HEK293 (cell line): ENCODE data around the gene FTCD.

ENCODE experiments used
- CTCF ChIA-PET: fragments of 350-600 bp; formaldehyde crosslinking; extraction: SDS; loops from one replicate; lab custom pipeline; 2021; ENCODE audit warnings: antibody characterized with exemption; lab: Yijun Ruan, JAX
- POLR2A ChIA-PET: fragments of 300-600 bp; formaldehyde crosslinking; extraction: SDS; loops from one replicate; lab custom pipeline; 2020; ENCODE audit warnings: antibody characterized with exemption, inconsistent platforms; lab: Yijun Ruan, JAX
- H3K27ac ChIP-seq: fragments of 200-500 bp; sonication (Bioruptor generic); 2 replicates; pipeline ENCODE4 v1.5.1; 2014; ENCODE audit warnings: low read depth, low read length, control low read depth, inconsistent platforms; ENCODE audit errors: extremely low read depth
- H3K36me3 ChIP-seq, 2 experiments: fragments of 200-500 bp in 1 of 2; sonication (Bioruptor generic) in 1 of 2; 1 replicate in 1 of 2; 2 replicates in 1 of 2; pipeline ENCODE4 v1.5.1; 2014 to 2017; ENCODE audit warnings: inconsistent platforms in 2 of 2, low read length in 2 of 2; ENCODE audit not compliant: control insufficient read depth in 2 of 2, insufficient read depth in 1 of 2
- H3K4me1 ChIP-seq: fragments of 200-500 bp; sonication (Bioruptor generic); 2 replicates; pipeline ENCODE4 v1.5.1; 2014; ENCODE audit warnings: mild to moderate bottlenecking, low read length, inconsistent platforms; ENCODE audit not compliant: control insufficient read depth, insufficient read depth
- H3K4me3 ChIP-seq: 2 replicates; pipeline ENCODE4 v1.5.1; 2011; ENCODE audit warnings: low read depth, mild to moderate bottlenecking, control low read depth, low read length, moderate library complexity
- H3K9me3 ChIP-seq: fragments of 200-500 bp; sonication (Bioruptor generic); 2 replicates; pipeline ENCODE4 v1.5.1; 2014; ENCODE audit warnings: low read depth, low read length, inconsistent platforms; ENCODE audit not compliant: control insufficient read depth, insufficient read depth
- BCL11A ChIP-seq: fragments of 450-650 bp; formaldehyde crosslinking; IDR thresholded peaks from 2 replicates; pipeline ENCODE4 v1.5.1; 2016; ENCODE audit warnings: low read depth, missing biosample characterization, missing genetic modification characterization
- GLIS1 ChIP-seq: fragments of 450-650 bp; formaldehyde crosslinking; IDR thresholded peaks from 2 replicates; pipeline ENCODE4 v1.5.1; 2016; ENCODE audit warnings: missing biosample characterization, missing genetic modification characterization
- GLIS2 ChIP-seq: fragments of 450-650 bp; formaldehyde crosslinking; IDR thresholded peaks from 2 replicates; pipeline ENCODE4 v1.5.1; 2016; ENCODE audit warnings: missing biosample characterization, missing genetic modification characterization
- OVOL3 ChIP-seq: fragments of 450-650 bp; formaldehyde crosslinking; IDR thresholded peaks from 2 replicates; pipeline ENCODE4 v1.5.1; 2016; ENCODE audit warnings: missing biosample characterization, missing genetic modification characterization
- PRDM1 ChIP-seq: fragments of 450-650 bp; formaldehyde crosslinking; IDR thresholded peaks from 2 replicates; pipeline ENCODE4; 2016; ENCODE audit warnings: missing biosample characterization, missing genetic modification characterization
- RBAK ChIP-seq: fragments of 450-650 bp; formaldehyde crosslinking; IDR thresholded peaks from 2 replicates; pipeline ENCODE4 v1.5.1; 2016; ENCODE audit warnings: missing biosample characterization, missing genetic modification characterization
- REPIN1 ChIP-seq: fragments of 450-650 bp; formaldehyde crosslinking; IDR thresholded peaks from 2 replicates; pipeline ENCODE4 v1.5.1; 2017; ENCODE audit warnings: missing biosample characterization, missing genetic modification characterization, low read depth
- SP2 ChIP-seq: fragments of 450-650 bp; formaldehyde crosslinking; IDR thresholded peaks from 2 replicates; pipeline ENCODE4 v1.5.1; 2016; ENCODE audit warnings: missing biosample characterization, missing genetic modification characterization
- TSHZ1 ChIP-seq: fragments of 450-650 bp; formaldehyde crosslinking; IDR thresholded peaks from 2 replicates; pipeline ENCODE4 v1.5.1; 2016; ENCODE audit warnings: missing biosample characterization, missing genetic modification characterization, borderline replicate concordance
- ZBTB10 ChIP-seq: fragments of 450-650 bp; formaldehyde crosslinking; IDR thresholded peaks from 2 replicates; pipeline ENCODE4 v1.5.1; 2016; ENCODE audit warnings: missing biosample characterization, missing genetic modification characterization
- ZBTB7A ChIP-seq: fragments of 450-650 bp; formaldehyde crosslinking; IDR thresholded peaks from 2 replicates; pipeline ENCODE4 v1.5.1; 2016; ENCODE audit warnings: low read depth, missing biosample characterization, missing genetic modification characterization
- ZNF133 ChIP-seq: fragments of 450-650 bp; formaldehyde crosslinking; IDR thresholded peaks from 2 replicates; pipeline ENCODE4 v1.5.1; 2016; ENCODE audit warnings: missing biosample characterization, missing genetic modification characterization
- ZNF138 ChIP-seq: fragments of 450-650 bp; formaldehyde crosslinking; IDR thresholded peaks from 2 replicates; pipeline ENCODE4 v1.5.1; 2016; ENCODE audit warnings: missing biosample characterization, missing genetic modification characterization, borderline replicate concordance
- ZNF146 ChIP-seq: fragments of 450-650 bp; formaldehyde crosslinking; IDR thresholded peaks from 2 replicates; pipeline ENCODE4 v1.5.1; 2016; ENCODE audit warnings: missing biosample characterization, missing genetic modification characterization
- ZNF248 ChIP-seq: fragments of 450-650 bp; formaldehyde crosslinking; IDR thresholded peaks from 2 replicates; pipeline ENCODE4 v1.5.1; 2017; ENCODE audit warnings: missing biosample characterization, missing genetic modification characterization
- ZNF324 ChIP-seq: fragments of 450-650 bp; formaldehyde crosslinking; IDR thresholded peaks from 2 replicates; pipeline ENCODE4 v1.5.1; 2016; ENCODE audit warnings: missing biosample characterization, missing genetic modification characterization
- ZNF549 ChIP-seq: fragments of 450-650 bp; IDR thresholded peaks from 2 replicates; pipeline ENCODE4 v1.5.1; 2018; ENCODE audit warnings: missing biosample characterization, missing genetic modification characterization, mild to moderate bottlenecking, inconsistent platforms, moderate library complexity
- ZNF600 ChIP-seq: fragments of 450-650 bp; formaldehyde crosslinking; IDR thresholded peaks from 2 replicates; pipeline ENCODE4 v1.5.1; 2016; ENCODE audit warnings: missing biosample characterization, missing genetic modification characterization
- ZNF624 ChIP-seq: fragments of 450-650 bp; formaldehyde crosslinking; IDR thresholded peaks from 2 replicates; pipeline ENCODE4 v1.5.1; 2017; ENCODE audit warnings: missing biosample characterization, missing genetic modification characterization
- ZNF626 ChIP-seq: fragments of 450-650 bp; sonication (Bioruptor Pico); formaldehyde crosslinking; IDR thresholded peaks from 2 replicates; pipeline ENCODE4 v1.5.1; 2018; ENCODE audit warnings: missing biosample characterization, missing genetic modification characterization, inconsistent platforms
- ZNF701 ChIP-seq: fragments of 450-650 bp; formaldehyde crosslinking; IDR thresholded peaks from 2 replicates; pipeline ENCODE4 v1.5.1; 2016; ENCODE audit warnings: missing biosample characterization, missing genetic modification characterization
- ZNF785 ChIP-seq: fragments of 450-650 bp; formaldehyde crosslinking; IDR thresholded peaks from 2 replicates; pipeline ENCODE4 v1.5.1; 2016; ENCODE audit warnings: missing biosample characterization, missing genetic modification characterization
- ZSCAN30 ChIP-seq: fragments of 450-650 bp; IDR thresholded peaks from 2 replicates; pipeline ENCODE4 v1.5.1; 2018; ENCODE audit warnings: missing biosample characterization, mild to moderate bottlenecking, missing genetic modification characterization, moderate library complexity

FTCD gene

GRCh38 chr21:46126309-46127238 lies 28.8 kb downstream of the FTCD start:
- Histone ChIP-seq H3K4me1 (no peaks in the 10 kb centered on the region), H3K4me3 (no peak overlapping the region), H3K9me3 (no peaks in the 10 kb centered on the region), H3K36me3 (peaks cover 0 to 47% of the 10 kb centered on the region in 2 experiments; a peak in 1 of 3 replicates)
- CTCF ChIA-PET = no interaction called here
- POLR2A ChIA-PET = no interaction called here
- TF ChIP-seq ZNF600 (tag by site-specific recombination) (0 out of 2 replicates have a peak, but pooled peaks have one; percentile 39), GLIS2 (peak; percentile 32; the same call in 1 of the 2 replicates), GLIS1 (tag by site-specific recombination) (no peak), ZNF146 (tag by site-specific recombination) (no peak), ZNF133 (tag by site-specific recombination) (no peak), SP2 (tag by site-specific recombination) (peak; percentile 31; the same call in 1 of the 2 replicates), OVOL3 (tag by site-specific recombination) (no peak), ZNF701 (tag by site-specific recombination) (no peak)
- TF ChIP-seq, all 188 proteins: peak for 3
- no peak overlapping the region for H3K27ac ChIP-seq

GRCh38 chr21:46125846-46126301 lies 29.5 kb downstream of the FTCD start:
- Histone ChIP-seq H3K9me3 (no peaks in the 10 kb centered on the region), H3K27ac (no peak overlapping the region), H3K4me1 (no peaks in the 10 kb centered on the region), H3K36me3 (peaks cover 0 to 53% of the 10 kb centered on the region in 2 experiments; a peak in 1 of 3 replicates), H3K4me3 (no peak overlapping the region)
- POLR2A ChIA-PET = no interaction called here
- TF ChIP-seq ZNF138 (tag by site-specific recombination) (no peak), ZNF600 (tag by site-specific recombination) (peak; percentile 22; the same call in 1 of the 2 replicates), ZNF624 (tag by site-specific recombination) (no peak), TSHZ1 (tag by site-specific recombination) (no peak)
- CTCF ChIA-PET = no interaction called here

GRCh38 chr21:46124926-46125845 lies 30.2 kb downstream of the FTCD start:
- Histone ChIP-seq H3K27ac (no peak overlapping the region), H3K4me1 (no peaks in the 10 kb centered on the region), H3K36me3 (peaks cover 0 to 57% of the 10 kb centered on the region in 2 experiments; a peak in 1 of 3 replicates), H3K4me3 (no peak overlapping the region), H3K9me3 (no peaks in the 10 kb centered on the region)
- POLR2A ChIA-PET = no interaction called here
- CTCF ChIA-PET = no interaction called here
- TF ChIP-seq ZNF248 (tag by site-specific recombination) (no peak), ZBTB10 (tag by site-specific recombination) (peak; percentile 31; the same call in 1 of the 2 replicates), RBAK (tag by site-specific recombination) (no peak), ZNF626 (tag by site-specific recombination) (no peak), ZNF549 (tag by site-specific recombination) (no peak), GLIS2 (0 out of 2 replicates have a peak, but pooled peaks have one; percentile 5), ZNF785 (tag by site-specific recombination) (no peak), ZSCAN30 (tag by site-specific recombination) (no peak), REPIN1 (tag by site-specific recombination) (no peak), BCL11A (peak; percentile 96), ZNF324 (tag by site-specific recombination) (no peak), PRDM1 (no peak), ZBTB7A (tag by site-specific recombination) (0 out of 2 replicates have a peak, but pooled peaks have one; percentile 64)
